HG02973 (cell line): ENCODE results near the gene OR8U1.
"Not testable (repeated sequence)": the region's sequence is repeated elsewhere in the genome, so short reads cannot be mapped to it uniquely, and the experiment has no call there.

Experiments
- ATAC-seq: cut with Tn5 transposase; IDR thresholded peaks from one replicate; pipeline ENCODE4 v1.9.1; 2021; ENCODE audit warnings: moderate library complexity; ENCODE audit not compliant: unreplicated experiment

Gene OR8U1

GRCh38 chr11:56375324-56375723, at the start of gene OR8U1:
OR8U1 (plus strand) TSS chr11:56375624; CDS start chr11:56375624, 0 bp downstream.
- no peak for ATAC-seq

DNA sequence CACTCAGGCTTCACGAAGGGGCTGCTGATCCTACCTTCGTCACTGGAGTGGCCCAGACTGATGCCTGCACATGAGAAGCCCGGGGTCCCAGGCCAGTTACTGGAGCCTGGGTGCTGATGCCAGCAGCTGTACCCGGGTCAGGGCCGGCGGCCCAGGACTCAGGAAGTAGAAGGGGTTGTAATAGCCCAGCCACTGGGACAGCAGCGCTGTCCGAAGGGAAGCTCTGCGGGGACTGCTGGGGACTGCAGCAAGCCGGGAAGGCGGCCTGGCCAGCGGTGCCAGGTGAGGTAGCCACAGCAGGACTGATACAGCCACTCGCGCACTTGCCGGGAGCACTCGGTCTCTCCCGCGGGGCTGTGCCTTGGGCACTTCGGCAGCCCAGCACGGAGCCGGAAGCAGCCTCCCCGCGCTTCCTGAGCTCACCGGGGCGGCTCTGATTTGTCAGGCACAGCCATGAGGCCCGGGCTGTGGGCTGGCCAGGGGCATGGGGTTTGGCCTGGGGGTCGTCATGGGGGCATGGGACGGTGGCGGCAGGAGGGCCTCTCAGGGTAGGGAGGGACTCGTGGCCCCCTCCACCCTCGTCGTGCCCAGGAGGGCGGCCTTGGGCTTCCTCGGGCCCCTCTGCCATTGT, 43.4 kb upstream of the OR8U1 start:
- ATAC-seq = no peak

DNA sequence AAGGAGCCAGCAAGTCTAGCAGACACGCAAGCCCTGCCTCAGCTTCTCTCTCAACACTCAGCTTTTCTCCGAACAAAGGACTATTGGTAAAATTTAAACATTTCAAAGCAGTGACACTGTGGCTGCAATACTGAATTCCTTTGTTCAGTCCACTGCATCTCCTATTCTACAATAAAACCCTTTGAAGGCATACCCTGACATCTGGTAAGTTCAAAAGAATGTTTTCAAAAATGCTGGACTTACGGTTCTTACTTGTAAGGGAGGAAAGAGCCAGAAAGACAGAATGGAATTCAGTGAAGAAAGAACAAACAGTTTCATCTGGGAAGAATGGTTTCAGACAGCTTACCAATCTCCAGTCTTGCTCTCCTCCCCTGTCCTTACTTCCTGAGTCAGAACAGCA, 42.3 kb upstream of the OR8U1 start:
- no peak for ATAC-seq

- ATAC-seq = no peak
These were observed 35.1 kb upstream of the OR8U1 start for GRCh38 chr11:56340289-56340688.

DNA sequence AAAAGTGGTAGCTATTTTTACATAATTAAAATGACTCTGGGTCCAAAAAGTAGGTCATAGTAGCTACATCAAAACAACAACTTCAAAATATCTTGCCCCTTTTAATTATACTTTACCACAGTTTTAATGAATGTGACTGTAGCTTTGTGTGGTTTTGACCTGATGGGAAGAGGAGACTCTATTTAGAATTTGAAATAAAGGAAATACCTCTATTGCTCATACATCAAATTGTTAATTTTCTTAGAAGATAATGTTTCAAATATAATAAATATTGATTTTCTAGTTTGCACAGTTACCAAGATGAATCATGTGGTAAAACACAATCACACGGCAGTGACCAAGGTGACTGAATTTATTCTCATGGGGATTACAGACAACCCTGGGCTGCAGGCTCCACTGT, 29.7 kb upstream of the OR8U1 start, which contains the start of gene OR8K1:
OR8K1 (plus strand) TSS at position 301 of the 400 bp plus-strand sequence; CDS start at position 301, 0 bp downstream.
- no peak for ATAC-seq

DNA sequence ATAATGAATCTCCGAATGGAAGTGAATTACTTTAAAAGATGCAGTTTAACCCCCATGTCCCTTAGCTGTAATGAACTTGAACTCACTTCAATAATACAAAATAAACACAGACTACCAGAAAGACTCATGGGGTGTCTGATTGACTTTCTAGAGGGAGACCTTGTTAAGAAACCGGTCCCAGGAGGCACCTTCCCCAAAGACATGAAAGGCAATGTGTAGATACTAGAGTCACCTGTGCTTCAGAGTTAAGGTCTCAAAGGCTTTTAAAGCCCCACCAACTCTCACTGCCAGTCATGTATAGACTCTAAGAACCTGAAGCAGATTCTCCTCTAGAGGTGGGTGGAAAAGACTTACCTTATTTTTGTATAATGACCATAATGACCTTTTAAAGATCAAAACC, 21.4 kb upstream of the OR8U1 start, which contains the start of gene OR8J1:
OR8J1 (plus strand) TSS at position 301 of the 400 bp plus-strand sequence. CDS start 5,956 bp downstream, outside the sequence.
- ATAC-seq = no peak

DNA sequence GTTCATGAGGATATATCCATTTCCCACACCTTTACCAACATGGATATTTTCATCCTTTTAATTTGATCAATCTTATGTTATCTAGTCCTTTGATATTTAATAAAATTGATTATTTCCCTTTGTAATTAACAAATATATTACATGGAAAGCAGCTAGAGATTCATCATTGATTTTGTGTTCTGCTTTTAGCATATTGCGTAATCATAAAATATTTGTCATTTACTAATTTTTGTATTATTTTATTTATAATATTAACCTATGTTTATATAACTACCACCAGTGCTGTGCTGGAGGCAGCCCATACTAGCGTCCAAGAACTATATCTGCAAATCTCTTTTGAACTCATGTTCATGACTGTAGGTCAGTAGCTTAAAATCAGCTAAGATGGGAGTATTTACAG, 4.7 kb downstream of the OR8U1 start:
- ATAC-seq = no peak

- no peak for ATAC-seq
These were observed 19.0 kb downstream of the OR8U1 start for GRCh38 chr11:56394381-56394780.

DNA sequence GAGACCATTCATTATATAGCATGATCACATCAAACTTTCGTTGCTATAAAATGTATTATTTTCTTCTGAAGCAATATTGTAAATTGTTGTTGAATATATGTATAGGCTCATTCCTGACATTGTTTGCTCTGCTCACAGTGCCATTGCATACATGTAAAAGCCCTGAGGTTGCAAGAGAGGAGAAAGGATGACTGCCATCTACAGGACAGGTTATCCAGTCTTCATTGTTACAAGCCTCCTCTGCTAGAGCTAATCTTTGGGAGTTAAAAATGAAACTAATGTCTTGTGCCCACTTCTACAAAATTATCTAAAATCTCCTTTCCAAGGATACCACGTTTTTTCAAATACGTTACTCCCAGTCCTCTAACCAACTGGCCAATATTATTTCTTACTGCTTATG, 20.6 kb downstream of the OR8U1 start:
- no peak for ATAC-seq

DNA sequence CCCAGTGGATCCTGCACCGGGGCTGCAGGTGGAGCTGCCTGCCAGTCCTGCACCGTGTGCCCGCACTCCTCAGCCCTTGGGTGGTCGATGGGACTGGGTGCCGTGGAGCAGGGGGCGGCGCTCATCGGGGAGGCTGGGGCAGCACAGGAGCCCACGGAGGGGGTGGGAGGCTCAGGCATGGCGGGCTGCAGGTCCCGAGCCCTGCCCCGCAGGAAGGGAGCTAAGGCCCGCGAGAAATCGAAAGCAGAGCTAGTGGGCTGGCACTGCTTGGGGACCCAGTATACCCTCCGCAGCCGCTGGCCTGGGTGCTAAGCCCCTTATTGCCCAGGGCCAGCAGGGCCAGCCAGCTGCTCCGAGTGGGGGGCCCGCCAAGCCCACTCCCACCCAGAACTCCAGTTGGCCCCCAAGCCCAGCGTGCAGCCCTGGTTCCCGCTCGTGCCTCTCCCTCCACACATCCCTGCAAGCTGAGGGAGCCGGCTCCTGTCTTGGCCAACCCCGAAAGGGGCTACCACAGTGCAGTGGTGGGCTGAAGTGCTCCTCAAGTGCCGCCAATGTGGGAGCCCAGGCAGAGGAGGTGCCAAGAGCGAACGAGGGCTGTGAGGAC, 26.5 kb downstream of the OR8U1 start:
- not testable (repeated sequence) for ATAC-seq

DNA sequence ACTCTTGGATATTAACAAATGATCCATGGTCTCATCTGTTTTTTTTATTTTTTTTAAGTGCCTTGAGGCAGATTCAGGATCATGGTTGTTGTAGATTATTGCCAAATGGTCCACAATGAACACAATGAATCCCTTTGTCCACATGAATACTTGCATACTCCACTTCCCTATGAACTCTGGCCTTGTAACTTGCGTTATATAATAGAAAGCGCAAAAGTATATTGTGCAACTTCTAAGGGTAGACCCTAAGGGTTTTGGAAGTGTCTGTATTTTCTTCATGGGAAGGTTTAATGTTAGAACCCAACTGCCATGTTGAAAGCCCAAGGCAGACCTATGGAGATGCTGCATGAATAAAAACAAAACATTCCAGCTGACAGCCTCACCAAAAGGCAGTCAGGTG, 29.0 kb downstream of the OR8U1 start:
- no peak for ATAC-seq

DNA sequence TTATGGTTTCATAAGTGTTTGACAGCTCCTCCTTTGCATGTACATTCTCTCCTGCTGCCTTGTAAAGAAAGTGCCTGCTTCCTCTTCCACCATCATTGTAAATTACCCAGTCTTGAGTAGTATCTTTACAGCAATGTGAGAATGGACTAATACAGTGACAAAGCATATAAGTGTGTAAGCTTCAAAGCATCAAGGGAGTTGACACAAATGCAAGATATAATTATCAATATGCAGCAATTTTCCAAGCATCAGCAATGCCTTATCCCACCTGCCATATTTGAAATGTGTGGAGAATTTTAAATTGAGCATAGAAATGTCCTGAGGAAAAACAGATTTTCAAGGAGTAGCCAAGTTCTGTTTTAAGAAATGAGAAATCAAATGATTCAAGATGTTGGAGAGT, 35.4 kb downstream of the OR8U1 start:
- ATAC-seq = no peak

- ATAC-seq = no peak
These were observed 37.0 kb downstream of the OR8U1 start, which contains the start of gene OR5AL1 for GRCh38 chr11:56412396-56412795. OR5AL1 (plus strand) TSS chr11:56412696.
